ENCODE results near the gene ELL.
A peak's percentile ranks its signal among the peaks of the same experiment; 100 is the strongest.

The ELL gene

DNA sequence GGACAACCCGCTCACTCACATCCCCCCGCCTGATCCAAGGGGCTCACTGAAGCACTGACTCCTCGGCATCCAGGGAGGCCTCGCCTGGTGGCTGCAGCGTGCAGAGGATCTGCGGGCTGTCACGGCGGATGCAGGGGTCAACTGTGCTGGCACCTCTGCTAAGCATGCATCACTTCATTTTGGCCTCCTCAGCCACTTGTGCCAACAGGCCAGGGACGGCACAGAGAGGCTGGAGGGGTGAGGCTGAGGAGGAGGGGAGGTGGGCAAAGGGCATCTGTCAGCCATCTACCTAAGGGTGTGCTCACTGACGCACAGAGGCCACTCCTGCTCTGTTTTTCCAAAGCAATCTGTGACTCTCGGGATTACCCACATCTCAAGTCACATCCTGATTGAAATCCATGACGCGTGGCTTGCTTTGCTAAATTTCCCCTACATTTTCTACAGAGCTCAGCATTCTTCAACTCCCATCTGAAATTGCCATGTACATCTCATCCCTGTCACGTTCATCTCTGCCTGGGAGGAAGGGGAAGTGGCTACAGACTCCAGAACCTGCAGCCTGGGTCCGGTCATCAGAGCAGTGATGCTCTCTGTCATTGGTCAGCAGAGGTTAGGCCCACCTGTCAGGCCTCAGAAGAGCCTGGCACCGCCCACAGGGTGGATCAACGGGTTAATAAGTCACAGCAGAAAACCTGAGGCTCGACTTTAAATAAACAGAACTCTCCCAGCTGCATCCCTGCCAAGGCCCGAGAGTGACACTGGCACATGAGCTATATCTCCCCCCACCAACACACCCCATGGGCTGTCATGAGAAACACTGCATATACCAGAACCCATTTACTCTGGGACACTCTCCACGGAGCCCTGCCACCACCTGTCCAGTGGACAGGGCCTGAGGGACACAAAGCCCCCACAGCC lies 17.6 kb downstream of the ELL start:
- no peak for DNase-seq

- DNase-seq: no peak
Observed at GRCh38 chr19:18503337-18503970, 18.4 kb downstream of the ELL start.

GRCh38 chr19:18502638-18503294 lies 19.1 kb downstream of the ELL start:
- DNase-seq: no peak

DNA sequence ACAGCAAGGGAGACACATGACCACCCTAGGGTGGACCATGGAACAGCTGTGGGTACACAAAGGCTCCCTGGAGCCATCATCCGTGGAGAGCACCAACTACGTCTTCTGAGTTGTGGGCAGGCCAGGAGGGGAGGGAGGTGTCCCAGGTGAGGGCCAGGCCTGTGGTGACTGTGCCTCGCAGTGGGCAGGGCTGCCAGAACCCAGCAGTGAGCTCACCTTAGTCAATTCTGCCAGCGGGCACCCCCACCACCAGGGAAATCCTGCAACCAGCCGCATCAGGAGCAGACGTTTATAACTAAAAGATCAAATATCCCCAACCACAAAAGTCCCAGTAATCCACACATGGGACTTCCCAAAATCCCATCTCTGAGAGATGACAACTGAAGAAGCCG lies 19.6 kb downstream of the ELL start:
- no peak for DNase-seq

GRCh38 chr19:18501832-18502231 lies 20.0 kb downstream of the ELL start:
- no peak for DNase-seq

DNA sequence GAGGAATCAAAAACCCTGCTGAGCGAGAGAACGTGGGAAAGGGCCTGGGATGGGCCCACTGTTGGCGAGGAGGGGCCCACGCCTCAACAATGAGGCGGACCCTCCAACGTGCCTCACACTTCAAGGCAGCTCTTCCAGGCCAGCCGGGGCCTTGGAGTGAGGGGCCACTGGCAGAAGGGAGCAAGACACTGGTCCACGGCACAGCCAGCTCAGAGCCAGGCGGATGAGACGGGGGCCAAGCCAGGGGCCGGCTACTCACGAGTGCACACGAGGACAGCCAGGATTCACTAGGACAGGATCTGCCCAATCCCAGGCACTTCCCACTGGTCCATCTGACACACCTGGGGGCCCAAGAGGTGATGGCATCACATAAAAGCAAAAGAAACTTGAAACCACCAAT lies 20.5 kb downstream of the ELL start:
- no peak for DNase-seq

DNA sequence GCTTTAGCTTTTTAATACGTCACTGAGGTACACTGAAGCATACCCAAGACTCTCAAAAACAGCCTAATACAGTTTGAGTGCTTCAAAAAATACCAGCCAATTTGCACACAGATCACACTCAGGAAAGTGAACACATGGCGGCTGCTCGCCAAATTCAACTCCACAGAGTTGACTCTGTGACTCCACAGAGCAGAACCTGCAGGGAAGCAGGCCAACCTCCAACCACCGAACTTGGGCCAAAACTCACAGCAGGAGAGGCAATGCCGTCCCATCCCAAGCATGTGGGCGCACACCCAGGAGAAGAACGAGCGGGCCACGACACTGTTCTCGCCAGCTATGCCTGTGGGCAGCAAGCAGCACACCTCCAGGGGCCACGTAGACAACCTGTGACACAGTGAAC lies 21.1 kb downstream of the ELL start:
- no peak for DNase-seq

DNA sequence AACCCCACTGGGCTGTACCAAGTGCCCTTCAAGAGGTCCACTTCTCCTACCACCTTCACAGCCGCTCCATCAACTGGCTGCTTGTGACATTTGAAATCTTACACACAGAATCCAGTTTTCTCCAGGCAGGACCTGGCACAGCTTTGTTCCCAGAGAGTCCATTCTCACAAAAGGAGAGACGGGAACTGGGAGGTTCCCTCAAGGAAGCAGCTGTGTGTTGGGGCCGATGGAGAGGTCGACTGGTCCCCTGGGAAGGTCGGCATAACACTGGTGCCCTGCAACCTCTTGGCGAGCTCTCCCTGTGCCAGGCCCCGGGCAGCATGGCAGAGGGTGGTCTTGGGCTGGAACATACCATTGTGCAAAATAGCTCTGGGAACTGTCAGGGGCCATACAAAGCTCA lies 21.5 kb downstream of the ELL start:
- peak; percentile 13 for DNase-seq

- DNase-seq: no peak
Observed at GRCh38 chr19:18499055-18499775, 22.7 kb downstream of the ELL start.

- no peak for DNase-seq
Observed at GRCh38 chr19:18496980-18497256, 25.0 kb downstream of the ELL start.

DNA sequence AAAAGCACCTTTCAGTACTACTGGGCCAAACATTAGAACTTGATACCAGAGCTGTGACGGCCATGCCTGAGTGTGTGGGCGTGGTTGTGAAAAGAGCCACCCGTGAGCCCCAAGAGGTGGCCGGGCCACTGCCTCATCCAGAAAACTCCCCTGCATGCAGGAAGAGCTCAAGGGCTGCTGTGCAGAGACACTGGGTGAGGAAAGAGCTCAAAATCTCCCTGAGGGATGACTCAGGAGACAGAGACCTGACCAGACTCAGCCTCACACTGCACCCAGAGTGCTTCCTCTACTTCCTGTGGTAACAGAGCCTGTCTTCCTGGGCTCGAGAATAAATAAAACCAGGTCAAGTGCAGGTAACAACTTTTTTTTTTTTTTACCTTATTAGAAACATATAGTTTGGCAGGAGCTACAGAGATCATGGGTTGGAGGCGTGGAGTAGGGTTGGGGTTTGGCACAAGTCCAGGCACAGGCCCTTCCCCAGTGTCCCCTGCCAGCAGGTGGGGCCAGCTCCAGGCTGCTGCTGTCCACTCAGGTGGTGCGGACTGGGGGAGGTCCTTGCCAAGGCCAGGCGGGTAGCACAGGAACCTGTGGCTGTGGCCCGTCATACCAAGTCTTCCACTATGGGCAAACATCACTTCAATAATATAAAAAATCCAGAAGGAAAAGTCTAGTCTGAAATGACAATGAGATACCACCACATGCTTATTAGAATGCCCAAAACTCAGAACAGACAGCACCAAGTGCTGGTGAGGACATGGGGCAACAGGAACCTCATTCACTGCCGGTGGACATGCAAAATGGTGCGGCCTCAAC lies 25.5 kb downstream of the ELL start:
- DNase-seq: peak; percentile 52

- DNase-seq: no peak
Observed at GRCh38 chr19:18495204-18495911, 26.5 kb downstream of the ELL start.

DNA sequence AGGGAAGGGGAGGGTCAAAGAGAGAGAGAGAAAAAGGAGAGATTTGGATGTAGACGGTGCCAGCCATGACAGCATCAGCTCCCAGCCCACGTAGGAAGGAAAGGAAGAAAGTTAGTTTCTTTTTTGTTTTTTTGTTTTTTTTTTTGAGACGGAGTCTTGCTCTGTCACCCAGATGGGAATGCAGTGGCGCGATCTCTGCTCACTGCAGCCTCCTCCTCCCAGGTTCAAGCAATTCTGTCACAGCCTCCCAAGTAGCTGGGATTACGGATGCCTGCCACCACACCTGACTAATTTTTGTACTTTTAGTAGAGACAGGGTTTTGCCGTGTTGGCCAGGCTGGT lies 27.6 kb downstream of the ELL start:
- no peak for DNase-seq

GRCh38 chr19:18493440-18494266 lies 28.2 kb downstream of the ELL start:
- DNase-seq: no peak

- no peak for DNase-seq
Observed at GRCh38 chr19:18491995-18492953, 29.6 kb downstream of the ELL start.

DNA sequence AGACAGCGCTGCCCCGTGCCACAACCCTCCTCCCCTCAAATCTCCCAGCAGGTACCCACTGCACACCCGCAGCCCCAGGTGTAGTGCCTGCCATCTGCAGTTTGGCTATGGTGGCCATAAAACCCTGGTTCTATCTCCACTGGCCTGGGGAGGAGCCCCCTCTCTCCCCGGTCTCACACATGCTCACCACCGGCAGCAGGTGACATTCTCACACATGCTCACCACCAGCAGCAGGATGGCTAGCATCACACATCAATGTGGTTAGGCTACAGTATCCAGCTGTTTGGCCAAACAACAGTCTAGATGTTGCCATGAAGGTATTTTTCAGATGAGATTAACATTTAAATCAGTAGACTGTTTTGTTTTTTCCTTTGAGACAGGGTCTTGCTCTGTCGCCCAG lies 31.1 kb downstream of the ELL start:
- no peak for DNase-seq

DNA sequence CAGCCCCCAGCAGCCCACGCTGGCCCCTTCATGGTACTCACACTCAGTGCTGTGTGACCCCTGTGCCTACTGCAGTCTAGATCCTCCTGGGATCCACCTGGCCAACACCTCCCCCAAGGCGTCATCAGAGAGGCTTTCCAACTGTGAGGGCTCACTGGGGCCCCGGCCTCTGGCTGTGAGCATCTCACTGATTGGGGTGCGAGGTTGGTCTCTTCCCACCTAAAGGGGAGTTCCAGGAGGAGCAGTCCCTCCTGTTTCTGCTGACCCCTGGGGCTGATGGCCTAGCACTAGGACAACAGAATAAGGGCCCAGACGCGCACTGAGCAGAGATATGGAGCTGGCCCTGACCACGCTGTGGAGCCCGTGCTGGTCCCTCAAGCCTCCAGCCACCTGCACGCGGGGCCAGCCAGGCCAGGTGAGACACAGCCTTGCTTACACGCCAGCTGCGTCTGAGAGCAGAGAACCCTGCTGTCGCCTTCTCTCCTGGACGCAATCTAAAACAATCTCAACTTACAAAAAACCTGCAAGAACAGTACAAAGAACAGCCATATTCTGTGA lies 32.2 kb downstream of the ELL start:
- no peak for DNase-seq

DNA sequence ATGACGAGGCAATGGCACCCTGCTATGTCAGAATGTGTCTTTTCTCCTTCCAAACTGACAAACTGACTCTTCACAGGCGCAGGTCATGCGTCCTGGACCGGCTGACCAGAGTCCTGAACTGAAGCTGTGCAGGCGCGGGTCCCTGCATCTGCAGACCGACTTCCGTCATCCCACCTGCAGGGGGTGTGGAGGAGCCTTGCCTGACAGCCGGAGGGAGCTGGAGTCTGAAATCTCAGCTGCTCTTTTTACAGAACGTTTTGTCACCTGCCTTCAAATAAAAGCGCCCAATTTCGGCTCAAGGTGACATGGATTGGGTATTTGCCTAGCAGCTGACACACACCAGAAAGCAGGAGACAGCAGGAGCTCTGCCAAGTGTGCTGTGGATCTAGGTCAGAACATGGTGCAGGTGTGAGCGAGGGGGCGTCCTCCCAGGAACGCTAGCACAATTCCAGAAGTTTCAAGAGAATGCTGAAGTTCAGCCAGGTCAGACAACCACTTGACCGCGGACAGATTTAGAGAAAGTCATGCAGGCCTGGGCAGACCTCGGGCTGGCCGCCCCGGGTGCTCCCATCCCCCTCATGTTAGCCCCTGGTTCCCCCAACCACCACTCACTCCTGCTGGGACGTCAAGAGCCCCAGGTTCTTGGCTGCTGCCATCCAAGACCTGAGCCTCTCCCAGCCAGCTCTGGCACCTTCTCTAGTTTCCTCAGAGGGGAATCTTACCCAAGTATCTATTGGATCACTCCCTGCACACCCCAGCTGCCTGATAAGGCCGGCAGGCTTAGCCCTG lies 32.8 kb downstream of the ELL start:
- peak; percentile 76 for DNase-seq

DNA sequence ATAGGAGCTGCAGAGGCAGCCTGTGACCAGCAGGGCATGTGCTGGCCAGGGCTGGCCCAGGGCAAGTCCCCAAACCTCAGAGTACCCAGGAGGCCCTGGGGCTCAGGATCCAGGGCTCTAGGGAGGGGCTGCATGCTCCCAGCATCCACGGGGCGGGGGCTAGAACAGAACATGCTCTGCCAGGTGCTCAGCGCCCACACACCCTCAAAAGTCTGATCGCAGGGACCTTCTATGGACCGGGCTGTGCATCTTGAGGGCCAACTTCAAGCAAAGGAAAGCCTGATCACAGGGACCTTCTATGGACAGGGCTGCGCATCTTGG lies 33.5 kb downstream of the ELL start:
- no peak for DNase-seq
